Stimulated activated CD4-positive, alpha-beta T cell treated with anti-CD3 and anti-CD28 coated beads, Interleukin-4, amount 100 ng/mL, for 24 hours (primary cell): ENCODE results near the gene KBTBD6.
"Not testable (repeated sequence)": the region's sequence is repeated elsewhere in the genome, so short reads cannot be mapped to it uniquely, and the experiment has no call there.

ENCODE experiments used
- DNase-seq: peaks from one replicate; pipeline ENCODE4 v3.0.0-alpha.2; 2020

Gene KBTBD6

GRCh38 chr13:41133951-41134350 is 1.3 kb upstream of the KBTBD6 start:
- DNase-seq: no peak

GRCh38 chr13:41131660-41132511 is 716 bp downstream of the KBTBD6 start:
- DNase-seq: not testable (repeated sequence)

GRCh38 chr13:41131189-41131588 is 1.4 kb downstream of the KBTBD6 start:
- not testable (repeated sequence) for DNase-seq

GRCh38 chr13:41130356-41130755 is 2.2 kb downstream of the KBTBD6 start:
- peak; percentile 15 for DNase-seq

GRCh38 chr13:41127701-41128100 is 4.9 kb downstream of the KBTBD6 start:
- no peak for DNase-seq

- no peak for DNase-seq
Measured at GRCh38 chr13:41122838-41123237, 9.8 kb downstream of the KBTBD6 start.

- DNase-seq: no peak
Measured at GRCh38 chr13:41117869-41118268, 14.7 kb downstream of the KBTBD6 start.

GRCh38 chr13:41111454-41111853 is 21.1 kb downstream of the KBTBD6 start:
- DNase-seq: no peak

- no peak for DNase-seq
Measured at GRCh38 chr13:41107584-41108014, 25.0 kb downstream of the KBTBD6 start.

- DNase-seq: no peak
Measured at GRCh38 chr13:41107104-41107571, 25.5 kb downstream of the KBTBD6 start.

- no peak for DNase-seq
Measured at GRCh38 chr13:41099986-41100385, 32.6 kb downstream of the KBTBD6 start.

GRCh38 chr13:41098761-41099160 is 33.8 kb downstream of the KBTBD6 start:
- no peak for DNase-seq

GRCh38 chr13:41095681-41096080 is 36.9 kb downstream of the KBTBD6 start:
- DNase-seq: not testable (repeated sequence)

GRCh38 chr13:41085961-41086585 is 46.5 kb downstream of the KBTBD6 start:
- no peak for DNase-seq

GRCh38 chr13:41079725-41080124 is 52.9 kb downstream of the KBTBD6 start:
- DNase-seq: no peak
